Central memory CD8-positive, alpha-beta T cell (primary cell): ENCODE results near the gene DISP2.
A peak's percentile ranks its signal among the peaks of the same experiment; 100 is the strongest.

Experiments
- ATAC-seq: fragments of 150-1000 bp; cut with Tn5 transposase; replicated peaks from 2 replicates; pipeline ENCODE4 v1.10.0; 2022; ENCODE audit warnings: mild to moderate bottlenecking, moderate FRiP score, moderate number of reproducible peaks; ENCODE audit not compliant: poor library complexity, severe bottlenecking; ENCODE audit errors: extremely low read depth
- DNase-seq, 2 donors: peaks; one replicate each; pipeline ENCODE4 v3.0.0; 2021; ENCODE audit warnings: low spot score in 2 of 2
- H3K27ac Mint-ChIP-seq: one replicate; pipeline ENCODE4 v1.8.0; 2022; ENCODE audit warnings: low read depth, mild to moderate bottlenecking, moderate library complexity, mixed read lengths
- H3K27me3 Mint-ChIP-seq: one replicate; pipeline ENCODE4 v1.8.0; 2022; ENCODE audit warnings: mixed read lengths
- H3K36me3 Mint-ChIP-seq: one replicate; pipeline ENCODE4 v1.8.0; 2022; ENCODE audit warnings: mild to moderate bottlenecking, moderate library complexity, mixed read lengths; ENCODE audit not compliant: insufficient read depth
- H3K4me1 Mint-ChIP-seq: one replicate; pipeline ENCODE4 v1.8.0; 2022; ENCODE audit warnings: mixed read lengths
- H3K4me3 Mint-ChIP-seq: one replicate; pipeline ENCODE4 v1.8.0; 2022; ENCODE audit warnings: mild to moderate bottlenecking, moderate library complexity, mixed read lengths
- H3K9me3 Mint-ChIP-seq: one replicate; pipeline ENCODE4 v1.8.0; 2022; ENCODE audit warnings: mixed read lengths

Gene DISP2

GRCh38 chr15:40349163-40349562, 8.9 kb upstream of the DISP2 start:
- Mint-ChIP-seq H3K4me1 (peaks cover 5% of the 10 kb centered on the region), H3K4me3 (no peak overlapping the region), H3K27ac (no peak overlapping the region), H3K27me3 (no peaks in the 10 kb centered on the region), H3K36me3 (peaks cover 2% of the 10 kb centered on the region), H3K9me3 (no peaks in the 10 kb centered on the region)
- ATAC-seq, result no peak
- no peak for DNase-seq

- peaks cover 2% of the 10 kb centered on the region for H3K36me3 Mint-ChIP-seq
These were observed 5.6 kb upstream of the DISP2 start for GRCh38 chr15:40352281-40352901.

GRCh38 chr15:40353697-40354096, 4.3 kb upstream of the DISP2 start:
- Mint-ChIP-seq H3K4me1 (peaks cover 4% of the 10 kb centered on the region), H3K9me3 (no peaks in the 10 kb centered on the region), H3K27ac (no peak overlapping the region), H3K27me3 (no peaks in the 10 kb centered on the region), H3K36me3 (peaks cover 2% of the 10 kb centered on the region), H3K4me3 (no peak overlapping the region)
- ATAC-seq, result no peak
- no peak for DNase-seq

More at GRCh38 chr15:40352281-40352901, 5.6 kb upstream of the DISP2 start:
- Mint-ChIP-seq H3K27ac (no peak overlapping the region), H3K4me3 (no peak overlapping the region), H3K4me1 (peaks cover 5% of the 10 kb centered on the region), H3K9me3 (no peaks in the 10 kb centered on the region), H3K27me3 (no peaks in the 10 kb centered on the region)
- DNase-seq (no peak), ATAC-seq (no peak)

GRCh38 chr15:40354408-40355171, 3.4 kb upstream of the DISP2 start:
- Mint-ChIP-seq H3K4me3 (no peak overlapping the region), H3K27ac (no peak overlapping the region), H3K36me3 (peaks cover 5% of the 10 kb centered on the region), H3K4me1 (peaks cover 10% of the 10 kb centered on the region), H3K27me3 (no peaks in the 10 kb centered on the region), H3K9me3 (no peaks in the 10 kb centered on the region)
- DNase-seq, result no peak
- ATAC-seq, result no peak

- H3K4me3 Mint-ChIP-seq, result no peak overlapping the region
- no peak overlapping the region for H3K27ac Mint-ChIP-seq
These were observed 1.9 kb upstream of the DISP2 start for GRCh38 chr15:40355976-40356585.

GRCh38 chr15:40357246-40357645, 773 bp upstream of the DISP2 start:
- no peak overlapping the region for H3K27ac Mint-ChIP-seq
- ATAC-seq (no peak), DNase-seq (no peak)
- H3K4me1 Mint-ChIP-seq, result peaks cover 13% of the 10 kb centered on the region
- peak overlapping the region; percentile 81 for H3K4me3 Mint-ChIP-seq
- H3K27me3 Mint-ChIP-seq, result no peaks in the 10 kb centered on the region
- no peaks in the 10 kb centered on the region for H3K9me3 Mint-ChIP-seq
- H3K36me3 Mint-ChIP-seq, result peaks cover 5% of the 10 kb centered on the region

More at GRCh38 chr15:40355976-40356585, 1.9 kb upstream of the DISP2 start:
- Mint-ChIP-seq H3K36me3 (peaks cover 5% of the 10 kb centered on the region), H3K4me1 (peaks cover 10% of the 10 kb centered on the region), H3K27me3 (no peaks in the 10 kb centered on the region), H3K9me3 (no peaks in the 10 kb centered on the region)
- DNase-seq (no peak), ATAC-seq (no peak)

- peaks cover 5% of the 10 kb centered on the region for H3K36me3 Mint-ChIP-seq
- no peaks in the 10 kb centered on the region for H3K9me3 Mint-ChIP-seq
- peak overlapping the region; percentile 81 for H3K4me3 Mint-ChIP-seq
- H3K27ac Mint-ChIP-seq, result peak overlapping the region; percentile 55
- peaks cover 23% of the 10 kb centered on the region for H3K4me1 Mint-ChIP-seq
- ATAC-seq (peak; percentile 11), DNase-seq (no peak)
- no peaks in the 10 kb centered on the region for H3K27me3 Mint-ChIP-seq
These were observed 693 bp downstream of the DISP2 start for GRCh38 chr15:40358471-40359353.

GRCh38 chr15:40360015-40360414, 2.0 kb downstream of the DISP2 start:
- Mint-ChIP-seq H3K4me3 (no peak overlapping the region), H3K27me3 (no peaks in the 10 kb centered on the region), H3K9me3 (no peaks in the 10 kb centered on the region), H3K36me3 (peaks cover 5% of the 10 kb centered on the region), H3K4me1 (peaks cover 32% of the 10 kb centered on the region), H3K27ac (no peak overlapping the region)
- no peak for DNase-seq
- no peak for ATAC-seq

GRCh38 chr15:40361640-40362039, 3.6 kb downstream of the DISP2 start:
- peaks cover 43% of the 10 kb centered on the region for H3K4me1 Mint-ChIP-seq
- peaks cover 5% of the 10 kb centered on the region for H3K36me3 Mint-ChIP-seq
- no peak overlapping the region for H3K27ac Mint-ChIP-seq
- ATAC-seq, result no peak
- no peaks in the 10 kb centered on the region for H3K9me3 Mint-ChIP-seq
- no peak for DNase-seq
- H3K27me3 Mint-ChIP-seq, result no peaks in the 10 kb centered on the region
- no peak overlapping the region for H3K4me3 Mint-ChIP-seq

GRCh38 chr15:40363611-40364010, 5.6 kb downstream of the DISP2 start:
- DNase-seq, result no peak
- Mint-ChIP-seq H3K27ac (no peak overlapping the region), H3K27me3 (no peaks in the 10 kb centered on the region), H3K9me3 (no peaks in the 10 kb centered on the region), H3K36me3 (peaks cover 4% of the 10 kb centered on the region), H3K4me3 (no peak overlapping the region), H3K4me1 (peaks cover 52% of the 10 kb centered on the region)
- ATAC-seq, result no peak

- H3K9me3 Mint-ChIP-seq, result no peaks in the 10 kb centered on the region
- no peak overlapping the region for H3K4me3 Mint-ChIP-seq
- peaks cover 50% of the 10 kb centered on the region for H3K4me1 Mint-ChIP-seq
These were observed 6.2 kb downstream of the DISP2 start for GRCh38 chr15:40364251-40364650.

GRCh38 chr15:40365016-40365415, 7.0 kb downstream of the DISP2 start:
- Mint-ChIP-seq H3K9me3 (no peaks in the 10 kb centered on the region), H3K4me1 (peaks cover 52% of the 10 kb centered on the region), H3K27me3 (no peaks in the 10 kb centered on the region), H3K27ac (peak overlapping the region; percentile 44), H3K4me3 (no peak overlapping the region), H3K36me3 (no peaks in the 10 kb centered on the region)
- ATAC-seq (no peak), DNase-seq (no peak)

More at GRCh38 chr15:40364251-40364650, 6.2 kb downstream of the DISP2 start:
- no peak for ATAC-seq
- no peaks in the 10 kb centered on the region for H3K27me3 Mint-ChIP-seq
- H3K27ac Mint-ChIP-seq, result no peak overlapping the region
- no peak for DNase-seq
- H3K36me3 Mint-ChIP-seq, result no peaks in the 10 kb centered on the region
